HG02981 (cell line): ENCODE results near the gene RFC1.
A peak's percentile ranks its signal among the peaks of the same experiment; 100 is the strongest.
"Not testable (repeated sequence)": the region's sequence is repeated elsewhere in the genome, so short reads cannot be mapped to it uniquely, and the experiment has no call there.

ENCODE experiments used
- ATAC-seq: cut with Tn5 transposase; IDR thresholded peaks from one replicate; pipeline ENCODE4 v1.9.1; 2021; ENCODE audit warnings: mild to moderate bottlenecking, moderate library complexity; ENCODE audit not compliant: unreplicated experiment

The RFC1 gene

DNA sequence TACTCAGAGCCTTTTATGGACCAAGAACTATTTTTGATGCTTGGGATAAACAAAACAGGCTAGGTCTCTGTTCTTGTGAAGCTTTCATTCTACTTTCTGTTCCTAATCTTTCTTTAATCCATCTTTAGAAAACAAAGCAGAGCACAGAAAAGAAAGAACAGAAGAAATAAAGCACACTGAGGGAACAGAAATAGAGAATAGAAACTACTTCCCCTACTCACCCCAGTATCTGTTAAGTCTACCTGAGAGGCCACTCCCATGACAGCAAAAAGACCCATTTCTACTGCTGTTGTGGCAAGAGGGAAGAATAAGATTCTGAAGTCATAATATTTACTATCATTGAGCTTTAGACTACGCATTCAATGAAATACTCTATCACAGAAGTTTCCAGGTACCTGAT, 9.2 kb downstream of the RFC1 start:
- peak; percentile 39 for ATAC-seq

DNA sequence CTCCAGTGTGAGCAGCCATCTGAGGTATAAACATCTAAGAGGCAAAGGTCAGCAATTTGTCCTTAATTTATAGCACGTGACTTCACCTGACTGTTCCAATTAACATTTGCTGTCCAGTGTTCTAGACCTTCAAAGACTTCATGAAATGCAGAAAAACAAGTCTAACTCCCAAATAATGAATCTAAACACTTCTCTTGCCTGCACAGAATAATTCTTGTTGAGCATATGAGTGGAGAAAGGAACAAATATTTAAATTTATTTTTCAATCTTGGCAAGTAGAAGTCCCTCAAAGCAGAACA, 12.0 kb downstream of the RFC1 start:
- ATAC-seq = no peak

- ATAC-seq = peak; percentile 78
Measured at GRCh38 chr4:39353478-39354253, 12.5 kb downstream of the RFC1 start.

GRCh38 chr4:39353149-39353477, 13.0 kb downstream of the RFC1 start:
- ATAC-seq = not testable (repeated sequence)

DNA sequence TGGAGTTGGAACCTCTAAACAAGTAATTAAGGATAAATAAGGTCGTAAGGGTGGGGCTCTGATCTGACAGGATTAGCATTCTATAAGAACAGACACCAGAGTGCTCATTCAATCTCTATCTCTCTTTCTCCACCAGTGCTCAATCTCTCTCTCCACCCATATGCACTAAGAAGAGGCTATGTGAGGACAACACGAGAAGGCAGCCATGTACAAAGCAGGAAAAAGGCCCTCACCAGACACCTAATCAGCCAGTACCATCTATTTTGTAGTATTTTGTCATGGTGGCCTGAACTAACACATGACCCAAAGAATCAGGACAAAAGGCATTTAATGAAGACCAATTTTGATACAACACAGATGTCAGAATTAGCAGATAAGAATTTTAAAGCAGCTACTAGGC, 16.8 kb downstream of the RFC1 start:
- no peak for ATAC-seq

DNA sequence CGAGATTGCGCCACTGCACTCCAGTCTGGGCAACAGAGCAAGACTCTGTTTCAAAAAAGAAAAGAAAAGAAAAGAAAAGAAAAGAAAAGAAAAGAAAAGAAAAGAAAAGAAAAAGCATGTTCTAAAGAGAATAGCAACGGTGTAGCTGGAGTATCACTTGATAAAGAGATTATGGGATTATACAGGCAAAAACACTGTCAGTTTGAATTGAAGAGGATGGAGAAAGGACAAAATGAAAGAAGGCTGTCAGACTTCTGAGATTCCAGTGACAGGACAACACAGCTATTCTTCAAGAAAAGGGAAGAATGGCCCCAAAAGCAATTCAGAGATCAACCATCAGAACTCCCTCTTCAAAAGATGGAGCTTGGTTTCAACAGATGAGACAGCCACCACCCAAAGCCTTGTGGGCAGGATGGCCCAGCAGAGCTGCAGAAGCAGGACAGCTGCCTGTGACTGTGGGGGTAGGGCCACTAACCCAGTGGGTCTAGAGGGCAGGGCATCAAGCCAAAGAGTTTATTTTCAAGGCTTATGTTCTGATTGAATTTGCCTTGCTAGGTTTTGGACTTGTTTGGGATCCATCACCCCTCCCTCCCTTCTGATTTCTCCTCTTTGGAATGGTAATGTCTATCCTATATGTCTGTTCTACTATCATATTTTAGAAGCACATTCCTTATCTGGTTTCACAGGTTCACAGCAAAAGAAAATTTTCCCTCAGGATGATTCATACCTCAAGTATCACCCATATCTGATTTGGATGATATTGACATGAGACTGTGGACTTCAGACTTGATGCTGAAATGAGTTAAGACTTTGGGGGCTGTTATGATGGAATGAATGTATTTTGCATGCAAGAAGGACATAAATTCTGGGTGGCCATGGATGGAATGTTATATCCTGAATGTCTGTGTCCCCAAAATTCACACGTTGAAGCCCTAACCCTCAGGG, 17.5 kb downstream of the RFC1 start:
- no peak for ATAC-seq

DNA sequence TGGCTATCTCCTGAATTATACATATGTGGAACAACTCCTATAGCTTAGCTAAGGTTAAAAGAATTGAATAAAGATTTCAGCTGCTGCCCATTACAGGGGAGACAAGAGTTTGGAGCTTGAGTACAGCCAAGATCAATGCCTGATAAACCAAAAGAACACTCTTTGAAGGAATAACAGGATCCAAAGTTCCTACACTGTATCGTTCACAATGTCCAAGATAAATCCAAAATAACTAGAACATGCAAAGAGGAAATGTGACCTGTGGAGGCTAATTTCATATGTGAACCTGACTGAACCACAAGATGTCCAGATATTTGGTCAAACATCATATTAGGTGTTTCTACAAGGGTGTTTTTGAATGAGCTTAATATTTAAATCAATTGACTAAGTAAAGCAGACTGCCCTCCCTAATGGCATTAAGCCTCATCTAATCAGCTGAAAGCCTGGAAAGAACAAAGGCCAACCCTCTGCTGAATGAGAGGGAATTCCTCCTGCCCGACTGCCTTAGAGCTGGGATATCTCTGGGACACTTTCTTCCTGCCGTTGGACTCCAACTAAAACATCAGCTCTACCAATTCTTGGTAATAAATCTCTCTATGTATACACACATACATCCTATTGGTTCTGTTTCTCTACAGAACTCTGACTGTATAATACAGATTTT, 19.2 kb downstream of the RFC1 start:
- no peak for ATAC-seq

DNA sequence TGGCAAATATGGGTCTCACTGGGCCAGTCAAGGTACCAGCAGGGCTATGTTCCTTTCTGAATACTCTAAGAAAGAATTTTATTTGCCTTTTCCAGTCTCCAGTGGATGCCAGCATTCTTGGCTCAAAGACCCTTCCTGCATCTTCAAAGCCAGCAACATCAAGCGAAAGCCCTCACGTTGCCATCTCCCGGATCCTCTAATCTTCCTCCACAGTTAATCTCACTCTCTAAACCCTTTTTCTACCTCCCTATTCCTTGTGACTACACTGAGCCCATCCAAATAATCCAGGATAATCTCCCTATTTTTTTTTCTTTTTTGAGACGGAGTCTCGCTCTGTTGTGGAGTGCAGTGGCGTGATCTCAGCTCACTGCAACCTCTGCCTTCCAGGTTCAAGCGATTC, 23.4 kb downstream of the RFC1 start:
- ATAC-seq = no peak

- no peak for ATAC-seq
Measured at GRCh38 chr4:39341075-39341725, 25.0 kb downstream of the RFC1 start.

GRCh38 chr4:39339968-39340367, 26.2 kb downstream of the RFC1 start:
- ATAC-seq = no peak

DNA sequence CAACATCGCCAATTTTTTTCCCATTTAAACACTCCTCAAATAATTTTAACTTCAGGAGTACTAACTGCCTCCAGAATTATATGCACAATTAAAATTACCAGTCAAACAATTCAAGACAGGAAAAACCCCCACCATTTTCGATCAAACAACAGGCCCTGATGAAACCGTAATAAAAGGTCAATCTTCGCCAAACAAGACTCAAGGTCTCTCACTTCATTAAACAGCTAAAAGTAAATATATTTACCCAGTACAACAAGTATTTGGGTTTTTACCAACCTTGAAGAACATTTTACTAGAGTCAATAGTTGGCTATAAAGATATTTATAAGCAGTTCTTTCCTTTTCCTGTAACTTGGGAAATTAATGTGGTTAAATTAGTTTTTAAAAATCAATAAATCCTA, 28.3 kb downstream of the RFC1 start:
- ATAC-seq = no peak

- ATAC-seq = no peak
Measured at GRCh38 chr4:39335566-39335965, 30.6 kb downstream of the RFC1 start.

DNA sequence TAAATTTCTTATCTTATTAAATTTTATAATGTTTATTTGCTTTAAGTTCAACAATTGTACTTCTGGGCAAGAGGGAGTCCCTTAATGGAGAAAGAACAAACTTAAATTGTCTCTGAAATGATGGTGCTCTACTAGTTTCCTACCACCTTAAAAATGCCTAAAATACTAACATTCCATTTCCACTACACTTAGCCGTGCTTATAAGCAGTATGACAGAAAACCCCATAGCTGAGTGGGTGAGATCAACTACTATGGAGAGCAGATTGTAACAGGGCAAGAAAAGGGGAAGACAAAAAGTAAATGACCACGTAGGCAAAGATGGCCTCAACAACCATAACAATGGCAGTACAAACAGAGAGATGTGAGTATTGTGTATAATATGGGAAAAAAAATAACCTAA, 35.0 kb downstream of the RFC1 start:
- ATAC-seq = no peak

GRCh38 chr4:39330353-39330752, 35.8 kb downstream of the RFC1 start:
- no peak for ATAC-seq

GRCh38 chr4:39326468-39326977, 39.6 kb downstream of the RFC1 start:
- no peak for ATAC-seq

DNA sequence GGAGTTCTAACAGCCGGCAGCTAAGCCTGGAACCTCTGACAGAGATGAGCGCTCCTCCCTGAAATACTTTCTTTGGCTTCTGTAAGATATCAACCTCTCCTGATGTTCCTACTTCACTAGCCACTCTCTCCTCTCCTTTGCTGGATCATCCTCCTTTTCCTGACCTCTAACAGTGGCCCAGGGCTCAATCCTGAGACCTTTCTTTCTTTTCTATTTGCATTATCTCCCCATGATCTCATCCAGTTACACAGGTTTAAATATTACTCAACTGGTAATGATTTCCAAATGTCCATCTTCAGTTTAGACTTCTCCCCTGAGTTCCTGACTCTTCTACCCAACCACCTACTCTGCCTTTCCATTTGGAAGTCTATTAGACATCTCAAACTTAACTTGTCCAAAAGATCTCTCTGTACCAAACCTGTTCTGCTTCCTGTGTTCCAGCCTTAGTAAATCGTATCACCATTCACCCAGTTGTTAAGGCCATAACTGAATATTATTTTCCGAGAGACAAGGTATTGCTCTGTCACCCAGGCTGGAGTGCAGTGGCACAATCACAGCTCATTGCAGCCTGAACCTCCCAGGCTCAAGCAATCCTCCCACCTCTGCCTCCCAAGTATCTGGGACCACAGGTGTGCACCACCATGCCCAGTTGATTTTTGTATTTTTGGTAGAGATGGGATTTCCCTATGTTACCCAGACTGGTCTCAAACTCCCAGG, 41.1 kb downstream of the RFC1 start:
- ATAC-seq = no peak

GRCh38 chr4:39324446-39324845, 41.7 kb downstream of the RFC1 start:
- ATAC-seq = no peak

GRCh38 chr4:39323821-39324220, 42.3 kb downstream of the RFC1 start:
- ATAC-seq = no peak

- ATAC-seq = no peak
Measured at GRCh38 chr4:39320381-39321115, 45.6 kb downstream of the RFC1 start.

GRCh38 chr4:39319676-39320075, 46.5 kb downstream of the RFC1 start:
- no peak for ATAC-seq
